ENCODE measurements around the gene SEMA6C.
"Not testable (repeated sequence)": the region's sequence is repeated elsewhere in the genome, so short reads cannot be mapped to it uniquely, and the experiment has no call there.

Gene SEMA6C

DNA sequence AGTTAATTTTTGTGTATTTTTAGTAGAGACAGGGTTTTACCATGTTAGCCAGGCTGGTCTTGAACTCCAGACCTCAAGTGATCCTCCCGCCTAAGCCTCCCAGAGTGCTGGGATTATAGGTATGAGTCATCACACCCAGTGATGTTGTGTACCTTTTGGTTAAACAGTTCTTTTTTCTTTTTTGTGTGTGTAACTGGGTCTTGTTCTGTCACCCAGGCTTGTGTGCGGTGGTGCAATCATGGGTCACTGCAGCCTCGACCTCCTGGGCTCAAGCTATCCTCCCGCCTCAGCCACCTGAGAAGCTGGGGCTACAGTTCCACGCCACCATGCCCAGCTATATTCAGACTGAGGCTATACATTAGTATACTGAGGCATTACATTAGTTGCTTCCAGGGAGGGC lies 38.1 kb downstream of the SEMA6C start:
- Mint-ChIP-seq H3K27ac (no peak overlapping the region), H3K4me3 (no peak overlapping the region), H3K36me3 (ENCODE audit: low read depth) (peaks cover 11% of the 10 kb centered on the region), H3K4me1 (no peaks in the 10 kb centered on the region), H3K27me3 (ENCODE audit: low read depth) (no peaks in the 10 kb centered on the region), H3K9me3 (no peaks in the 10 kb centered on the region)
- no peak for TF ChIP-seq CTCF (IDR thresholded peaks at IDR 0.05; ENCODE audit: unreplicated experiment in 3 of 3)

DNA sequence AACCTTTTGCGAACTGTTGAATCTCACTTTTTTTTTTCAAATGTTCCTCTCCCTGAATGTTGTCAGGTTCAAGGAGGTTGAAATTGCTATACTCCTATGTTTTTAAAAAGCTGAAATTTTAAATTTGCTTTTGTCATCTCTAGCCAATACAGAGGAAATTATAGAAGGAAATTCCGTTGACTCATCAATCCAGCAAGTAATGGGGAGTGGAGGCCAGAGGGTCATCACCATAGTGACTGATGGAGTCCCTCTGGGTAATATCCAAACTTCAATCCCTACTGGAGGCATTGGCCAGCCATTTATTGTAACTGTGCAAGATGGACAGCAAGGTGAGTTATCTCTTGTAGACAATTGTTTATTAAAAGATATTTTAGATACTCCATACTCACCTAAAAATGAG lies 39.5 kb downstream of the SEMA6C start:
- Mint-ChIP-seq H3K4me3 (no peak overlapping the region), H3K27ac (peak overlapping the region in 1 of 3 experiments; percentile 48), H3K36me3 (ENCODE audit: low read depth) (peaks cover 11% of the 10 kb centered on the region), H3K27me3 (ENCODE audit: low read depth) (no peaks in the 10 kb centered on the region), H3K9me3 (no peaks in the 10 kb centered on the region), H3K4me1 (no peaks in the 10 kb centered on the region)
- TF ChIP-seq CTCF (IDR thresholded peaks at IDR 0.05; ENCODE audit: unreplicated experiment in 3 of 3) = no peak

- Mint-ChIP-seq H3K27ac (no peak overlapping the region), H3K4me3 (no peak overlapping the region), H3K4me1 (no peaks in the 10 kb centered on the region), H3K27me3 (ENCODE audit: low read depth) (no peaks in the 10 kb centered on the region), H3K36me3 (ENCODE audit: low read depth) (peaks cover 7% of the 10 kb centered on the region), H3K9me3 (no peaks in the 10 kb centered on the region)
- no peak for TF ChIP-seq CTCF (IDR thresholded peaks at IDR 0.05; ENCODE audit: unreplicated experiment in 3 of 3)
These were observed 41.8 kb downstream of the SEMA6C start for GRCh38 chr1:151104630-151105029.

GRCh38 chr1:151098126-151098525 lies 48.3 kb downstream of the SEMA6C start:
- Mint-ChIP-seq H3K4me3 (no peak overlapping the region), H3K36me3 (ENCODE audit: low read depth) (peaks cover 4% of the 10 kb centered on the region), H3K9me3 (no peaks in the 10 kb centered on the region), H3K27ac (no peak overlapping the region), H3K4me1 (no peaks in the 10 kb centered on the region), H3K27me3 (ENCODE audit: low read depth) (no peaks in the 10 kb centered on the region)
- TF ChIP-seq CTCF (IDR thresholded peaks at IDR 0.05; ENCODE audit: unreplicated experiment in 3 of 3) = no peak

GRCh38 chr1:151097426-151097825 lies 49.0 kb downstream of the SEMA6C start:
- H3K4me1 Mint-ChIP-seq; H3K9me3 Mint-ChIP-seq; H3K27me3 Mint-ChIP-seq (ENCODE audit: low read depth); H3K36me3 Mint-ChIP-seq (ENCODE audit: low read depth); H3K4me3 Mint-ChIP-seq; H3K27ac Mint-ChIP-seq: not testable (repeated sequence)

- Mint-ChIP-seq H3K36me3 (ENCODE audit: low read depth) (no peaks in the 10 kb centered on the region), H3K9me3 (no peaks in the 10 kb centered on the region), H3K4me1 (no peaks in the 10 kb centered on the region), H3K27me3 (ENCODE audit: low read depth) (no peaks in the 10 kb centered on the region), H3K27ac (no peak overlapping the region), H3K4me3 (no peak overlapping the region)
- no peak for TF ChIP-seq CTCF (IDR thresholded peaks at IDR 0.05; ENCODE audit: unreplicated experiment in 3 of 3)
These were observed 60.4 kb downstream of the SEMA6C start for GRCh38 chr1:151085953-151086559.

Data from nephron (organoid).